Neutrophil (primary cell): ENCODE results near the gene MGMT.

Source experiments
- H3K27ac ChIP-seq: fragments of 200-600 bp; sonication (generic); 2 replicates; pipeline ENCODE4 v1.5.1; 2016; ENCODE audit warnings: mild to moderate bottlenecking, moderate library complexity
- H3K27me3 ChIP-seq: fragments of 200-600 bp; sonication (generic); 2 replicates; pipeline ENCODE4 v1.6.0; 2016; ENCODE audit warnings: mild to moderate bottlenecking
- H3K36me3 ChIP-seq: fragments of 200-600 bp; sonication (generic); 2 replicates; pipeline ENCODE4 v1.5.1; 2017
- H3K4me1 ChIP-seq, 2 experiments: fragments of 200-600 bp in 1 of 2; sonication (generic) in 1 of 2; 1 replicate in 1 of 2; 2 replicates in 1 of 2; pipeline versions ENCODE4 v1.5.1 to v1.6.1; 2013 to 2016; ENCODE audit warnings: low read depth in 1 of 2, low read length in 1 of 2, mild to moderate bottlenecking in 1 of 2, moderate library complexity in 1 of 2; ENCODE audit not compliant: control insufficient read depth in 1 of 2, insufficient read depth in 1 of 2
- H3K4me3 ChIP-seq, 2 experiments: fragments of 200-600 bp in 1 of 2; sonication (generic) in 1 of 2; 1 replicate in 1 of 2; 2 replicates in 1 of 2; pipeline ENCODE4 v1.5.1; 2013 to 2016; ENCODE audit warnings: low read depth in 1 of 2, low read length in 1 of 2, mild to moderate bottlenecking in 1 of 2, moderate library complexity in 1 of 2
- H3K9me3 ChIP-seq: fragments of 200-600 bp; sonication (generic); 2 replicates; pipeline ENCODE4 v1.5.1; 2016
- TF ChIP-seq, protein P1 (sequence below): fragments of 200-600 bp; sonication (generic); IDR thresholded peaks from 2 replicates; pipeline ENCODE4 v1.5.1; 2016; ENCODE audit warnings: antibody characterized with exemption

The MGMT gene

DNA sequence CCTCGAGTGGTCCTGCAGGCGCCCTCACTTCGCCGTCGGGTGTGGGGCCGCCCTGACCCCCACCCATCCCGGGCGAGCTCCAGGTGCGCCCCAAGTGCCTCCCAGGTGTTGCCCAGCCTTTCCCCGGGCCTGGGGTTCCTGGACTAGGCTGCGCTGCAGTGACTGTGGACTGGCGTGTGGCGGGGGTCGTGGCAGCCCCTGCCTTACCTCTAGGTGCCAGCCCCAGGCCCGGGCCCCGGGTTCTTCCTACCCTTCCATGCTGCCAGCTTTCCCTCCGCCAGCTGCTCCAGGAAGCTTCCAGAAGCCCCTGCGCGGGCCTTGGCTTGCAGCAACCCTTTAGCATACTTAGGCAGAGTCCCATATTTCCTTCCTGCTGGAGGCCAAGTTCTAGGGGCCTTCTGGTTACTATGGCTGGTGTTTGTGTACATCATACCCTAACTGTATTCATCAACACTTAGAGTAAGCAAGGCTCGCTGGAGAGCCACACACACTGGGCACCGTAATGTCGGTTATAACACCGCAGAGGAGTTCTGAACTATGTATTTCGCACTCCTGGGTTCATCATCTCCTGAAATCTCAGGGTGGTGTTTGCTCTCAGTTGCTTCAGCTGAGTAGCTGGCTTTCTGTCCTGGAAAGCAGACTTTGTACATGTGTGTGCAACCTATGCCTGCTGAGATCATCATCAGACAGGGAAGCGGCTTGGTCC lies 471 bp downstream of the MGMT start:
- peaks cover 16% of the 10 kb centered on the region for H3K27me3 ChIP-seq
- peaks cover 10 to 12% of the 10 kb centered on the region in 2 experiments for H3K4me1 ChIP-seq
- no peaks in the 10 kb centered on the region for H3K36me3 ChIP-seq
- no peaks in the 10 kb centered on the region for H3K9me3 ChIP-seq
- TF ChIP-seq, protein P1, sequence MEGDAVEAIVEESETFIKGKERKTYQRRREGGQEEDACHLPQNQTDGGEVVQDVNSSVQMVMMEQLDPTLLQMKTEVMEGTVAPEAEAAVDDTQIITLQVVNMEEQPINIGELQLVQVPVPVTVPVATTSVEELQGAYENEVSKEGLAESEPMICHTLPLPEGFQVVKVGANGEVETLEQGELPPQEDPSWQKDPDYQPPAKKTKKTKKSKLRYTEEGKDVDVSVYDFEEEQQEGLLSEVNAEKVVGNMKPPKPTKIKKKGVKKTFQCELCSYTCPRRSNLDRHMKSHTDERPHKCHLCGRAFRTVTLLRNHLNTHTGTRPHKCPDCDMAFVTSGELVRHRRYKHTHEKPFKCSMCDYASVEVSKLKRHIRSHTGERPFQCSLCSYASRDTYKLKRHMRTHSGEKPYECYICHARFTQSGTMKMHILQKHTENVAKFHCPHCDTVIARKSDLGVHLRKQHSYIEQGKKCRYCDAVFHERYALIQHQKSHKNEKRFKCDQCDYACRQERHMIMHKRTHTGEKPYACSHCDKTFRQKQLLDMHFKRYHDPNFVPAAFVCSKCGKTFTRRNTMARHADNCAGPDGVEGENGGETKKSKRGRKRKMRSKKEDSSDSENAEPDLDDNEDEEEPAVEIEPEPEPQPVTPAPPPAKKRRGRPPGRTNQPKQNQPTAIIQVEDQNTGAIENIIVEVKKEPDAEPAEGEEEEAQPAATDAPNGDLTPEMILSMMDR = no peak
- H3K4me3 ChIP-seq = peak overlapping the region; percentile 66 to 73
- H3K27ac ChIP-seq = no peak overlapping the region

DNA sequence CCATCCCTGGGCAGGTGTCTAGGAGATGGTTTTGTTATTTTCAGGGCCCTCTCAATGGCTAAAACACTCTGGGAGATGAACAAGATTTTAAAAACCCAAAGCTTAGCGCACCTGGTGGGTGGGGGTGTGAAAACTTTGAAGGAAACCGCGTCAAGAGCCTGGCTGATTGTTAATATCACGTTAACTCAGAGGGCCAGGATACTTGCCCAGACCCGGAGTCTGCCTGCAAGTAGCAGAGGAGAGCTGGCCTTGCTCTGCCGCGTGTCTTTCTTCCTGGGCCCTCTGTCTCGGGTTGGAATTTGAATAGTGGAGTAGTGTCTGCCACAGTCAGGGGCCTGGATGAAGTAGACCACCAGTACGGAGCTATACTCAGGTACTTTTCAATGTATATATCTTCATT lies 1.1 kb downstream of the MGMT start:
- peaks cover 13% of the 10 kb centered on the region for H3K27me3 ChIP-seq
- H3K36me3 ChIP-seq = no peaks in the 10 kb centered on the region
- TF ChIP-seq, protein P1 = no peak
- H3K9me3 ChIP-seq = no peaks in the 10 kb centered on the region
- H3K4me3 ChIP-seq = no peak overlapping the region
- peaks cover 10 to 12% of the 10 kb centered on the region in 2 experiments for H3K4me1 ChIP-seq
- H3K27ac ChIP-seq = no peak overlapping the region

DNA sequence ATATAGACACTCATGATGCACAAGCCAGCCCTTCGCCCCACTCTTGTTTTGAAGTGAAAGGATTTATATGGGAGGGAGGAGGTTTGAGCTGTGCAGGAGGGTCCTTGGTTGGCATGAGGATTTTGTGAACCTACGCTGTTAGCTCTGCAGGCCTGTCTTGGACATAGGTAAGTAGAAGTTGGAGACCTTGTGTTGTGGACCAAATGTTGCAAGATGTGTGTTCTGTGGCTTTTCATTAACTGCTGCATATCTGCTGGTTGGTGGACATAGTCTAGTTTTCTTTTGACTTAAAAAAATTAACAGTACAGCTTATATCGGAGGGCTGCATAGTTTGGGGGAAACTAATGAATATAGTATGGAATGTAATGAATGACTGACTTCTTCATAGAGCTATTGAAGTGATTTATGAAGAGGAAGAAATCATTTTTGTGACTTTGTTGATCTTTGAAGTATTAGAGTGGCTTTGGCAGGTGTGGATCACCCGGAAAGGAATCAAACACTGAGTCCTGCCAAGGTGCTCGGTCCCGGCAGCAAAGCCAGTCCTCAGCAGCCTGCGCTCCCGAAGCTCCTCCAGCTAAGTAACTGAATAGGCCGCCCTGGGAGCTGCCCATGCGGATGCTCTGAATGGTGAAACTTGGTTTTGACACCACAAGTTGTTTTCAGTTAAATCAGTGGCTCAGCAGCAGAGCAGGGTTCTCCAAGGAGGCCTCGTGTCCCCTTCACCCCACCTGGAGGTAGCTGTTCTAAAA lies 3.2 kb downstream of the MGMT start:
- Histone ChIP-seq H3K4me1 (peaks cover 10 to 12% of the 10 kb centered on the region in 2 experiments), H3K9me3 (no peaks in the 10 kb centered on the region), H3K36me3 (no peaks in the 10 kb centered on the region), H3K4me3 (no peak overlapping the region), H3K27ac (no peak overlapping the region), H3K27me3 (no peaks in the 10 kb centered on the region)
- TF ChIP-seq, protein P1 = no peak

DNA sequence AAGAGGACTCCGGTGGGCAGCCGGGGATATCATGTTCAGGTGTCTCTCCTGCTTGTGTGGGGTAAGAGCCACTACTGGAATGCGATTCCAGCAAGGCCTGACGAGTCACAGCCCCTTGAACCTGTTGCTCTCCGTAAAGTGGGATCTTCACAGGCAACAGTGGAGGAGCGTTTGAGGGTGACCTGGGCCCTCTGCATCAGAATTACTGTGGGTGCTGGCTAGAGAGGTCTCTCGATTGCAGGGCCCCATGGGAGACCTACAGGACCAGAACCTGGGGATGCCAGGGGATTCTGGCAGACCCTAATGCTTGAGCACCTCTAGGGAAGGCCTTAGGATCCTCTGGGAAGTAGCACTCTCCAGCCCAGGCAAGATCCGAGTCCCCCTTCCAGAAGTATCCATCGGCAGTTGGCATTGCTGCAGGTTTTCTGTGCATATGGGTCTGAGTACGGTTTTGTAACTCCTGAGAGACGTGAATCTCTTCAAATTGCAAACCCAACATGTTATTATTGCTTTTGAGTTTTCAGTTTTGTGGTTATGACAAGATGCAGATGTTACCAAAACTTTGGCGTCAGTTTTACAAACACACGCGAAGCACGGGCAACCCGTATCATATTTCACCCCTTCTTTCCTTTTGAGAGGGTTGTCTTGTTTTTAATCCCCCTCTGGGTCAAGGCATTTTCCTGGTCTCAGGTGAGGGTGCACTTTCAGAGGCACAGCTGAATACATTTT lies 4.6 kb downstream of the MGMT start:
- no peaks in the 10 kb centered on the region for H3K27me3 ChIP-seq
- TF ChIP-seq, protein P1 = no peak
- peaks cover 7% of the 10 kb centered on the region in 2 experiments for H3K4me1 ChIP-seq
- H3K27ac ChIP-seq = no peak overlapping the region
- no peaks in the 10 kb centered on the region for H3K36me3 ChIP-seq
- H3K9me3 ChIP-seq = no peaks in the 10 kb centered on the region
- no peak overlapping the region for H3K4me3 ChIP-seq

DNA sequence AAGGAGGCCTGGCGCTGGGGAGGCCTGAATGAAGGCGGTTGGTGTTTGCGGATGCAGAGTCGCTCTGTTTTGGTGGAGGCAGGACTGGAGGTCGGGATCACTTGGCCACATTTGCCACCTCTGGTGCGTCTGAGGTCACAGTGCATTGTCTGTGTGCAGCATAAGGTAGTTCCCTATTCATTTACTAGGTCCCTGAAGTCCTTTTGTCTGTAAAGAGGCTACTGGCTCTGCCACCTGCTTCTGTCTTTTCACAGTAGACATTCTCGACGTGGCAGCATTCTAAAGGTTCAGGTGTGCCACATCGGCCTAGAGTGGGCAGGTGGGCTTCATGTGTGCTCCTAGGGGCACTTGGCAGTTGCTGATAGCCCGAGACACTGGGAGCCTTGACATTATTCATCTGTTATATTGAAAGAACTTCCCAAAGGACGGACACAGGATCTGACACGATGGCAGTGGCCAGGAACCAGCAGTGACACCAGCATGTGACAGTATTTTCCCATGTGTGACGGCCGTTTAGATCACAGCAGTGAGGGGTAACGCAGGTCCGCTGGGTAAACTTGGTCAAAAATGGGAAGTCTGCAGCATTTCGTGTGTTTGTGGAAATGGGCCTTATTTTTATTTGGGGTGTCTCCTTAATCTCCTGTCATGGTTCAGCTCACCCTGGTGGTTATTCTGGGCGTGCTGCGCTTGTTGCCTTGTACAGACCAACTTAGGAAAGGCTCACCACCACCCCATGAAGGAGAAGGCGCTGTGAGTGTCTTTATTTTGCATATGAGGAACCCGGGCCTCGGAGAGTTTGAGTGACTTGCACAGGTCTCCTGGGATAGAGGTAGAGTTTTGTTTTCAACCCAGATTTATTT lies 5.9 kb downstream of the MGMT start:
- TF ChIP-seq, protein P1 = no peak
- no peaks in the 10 kb centered on the region for H3K9me3 ChIP-seq
- H3K27me3 ChIP-seq = no peaks in the 10 kb centered on the region
- H3K4me3 ChIP-seq = no peak overlapping the region
- no peak overlapping the region for H3K27ac ChIP-seq
- no peaks in the 10 kb centered on the region for H3K36me3 ChIP-seq
- H3K4me1 ChIP-seq = no peaks in the 10 kb centered on the region
